HEK293 (cell line): Measurements from ENCODE around the gene ELMO1.
A peak's percentile ranks its signal among the peaks of the same experiment; 100 is the strongest.

Experiments
- CTCF ChIA-PET: fragments of 350-600 bp; formaldehyde crosslinking; extraction: SDS; loops from one replicate; lab custom pipeline; 2021; ENCODE audit warnings: antibody characterized with exemption; lab: Yijun Ruan, JAX
- POLR2A ChIA-PET: fragments of 300-600 bp; formaldehyde crosslinking; extraction: SDS; loops from one replicate; lab custom pipeline; 2020; ENCODE audit warnings: antibody characterized with exemption, inconsistent platforms; lab: Yijun Ruan, JAX
- H3K27ac ChIP-seq: fragments of 200-500 bp; sonication (Bioruptor generic); 2 replicates; pipeline ENCODE4 v1.5.1; 2014; ENCODE audit warnings: low read depth, low read length, control low read depth, inconsistent platforms; ENCODE audit errors: extremely low read depth
- H3K36me3 ChIP-seq, 2 experiments: fragments of 200-500 bp in 1 of 2; sonication (Bioruptor generic) in 1 of 2; 1 replicate in 1 of 2; 2 replicates in 1 of 2; pipeline ENCODE4 v1.5.1; 2014 to 2017; ENCODE audit warnings: inconsistent platforms in 2 of 2, low read length in 2 of 2; ENCODE audit not compliant: control insufficient read depth in 2 of 2, insufficient read depth in 1 of 2
- H3K4me1 ChIP-seq: fragments of 200-500 bp; sonication (Bioruptor generic); 2 replicates; pipeline ENCODE4 v1.5.1; 2014; ENCODE audit warnings: mild to moderate bottlenecking, low read length, inconsistent platforms; ENCODE audit not compliant: control insufficient read depth, insufficient read depth
- H3K4me3 ChIP-seq: 2 replicates; pipeline ENCODE4 v1.5.1; 2011; ENCODE audit warnings: low read depth, mild to moderate bottlenecking, control low read depth, low read length, moderate library complexity
- H3K9me3 ChIP-seq: fragments of 200-500 bp; sonication (Bioruptor generic); 2 replicates; pipeline ENCODE4 v1.5.1; 2014; ENCODE audit warnings: low read depth, low read length, inconsistent platforms; ENCODE audit not compliant: control insufficient read depth, insufficient read depth
- BCL11A ChIP-seq: fragments of 450-650 bp; formaldehyde crosslinking; IDR thresholded peaks from 2 replicates; pipeline ENCODE4 v1.5.1; 2016; ENCODE audit warnings: low read depth, missing biosample characterization, missing genetic modification characterization
- GFI1B ChIP-seq: fragments of 450-650 bp; formaldehyde crosslinking; IDR thresholded peaks from 2 replicates; pipeline ENCODE4 v1.5.1; 2016; ENCODE audit warnings: missing biosample characterization, missing genetic modification characterization
- KLF9 ChIP-seq: fragments of 450-650 bp; formaldehyde crosslinking; IDR thresholded peaks from 2 replicates; pipeline ENCODE4 v1.5.1; 2016; ENCODE audit warnings: missing biosample characterization, missing genetic modification characterization, low read depth
- SCRT1 ChIP-seq: fragments of 450-650 bp; formaldehyde crosslinking; IDR thresholded peaks from 2 replicates; pipeline ENCODE4 v1.5.1; 2016; ENCODE audit warnings: missing biosample characterization, missing genetic modification characterization, borderline replicate concordance
- SP3 ChIP-seq: fragments of 450-650 bp; formaldehyde crosslinking; IDR thresholded peaks from 2 replicates; pipeline ENCODE4 v1.5.1; 2016; ENCODE audit warnings: missing biosample characterization, missing genetic modification characterization
- TRIM28 ChIP-seq: IDR thresholded peaks from 2 replicates; pipeline ENCODE4 v1.6.1; 2011; ENCODE audit warnings: low read length, control low read depth, borderline replicate concordance
- ZBTB17 ChIP-seq: fragments of 450-650 bp; formaldehyde crosslinking; IDR thresholded peaks from 2 replicates; pipeline ENCODE4 v1.5.1; 2016; ENCODE audit warnings: missing biosample characterization, missing genetic modification characterization
- ZBTB20 ChIP-seq: fragments of 450-650 bp; formaldehyde crosslinking; IDR thresholded peaks from 2 replicates; pipeline ENCODE4 v1.5.1; 2016; ENCODE audit warnings: missing biosample characterization, missing genetic modification characterization
- ZBTB21 ChIP-seq: fragments of 450-650 bp; formaldehyde crosslinking; IDR thresholded peaks from 2 replicates; pipeline ENCODE4 v1.5.1; 2017; ENCODE audit warnings: missing biosample characterization, missing genetic modification characterization
- ZBTB44 ChIP-seq: fragments of 450-650 bp; IDR thresholded peaks from 2 replicates; pipeline ENCODE4 v1.5.1; 2018; ENCODE audit warnings: missing biosample characterization, mild to moderate bottlenecking, missing genetic modification characterization
- ZBTB48 ChIP-seq: fragments of 450-650 bp; formaldehyde crosslinking; IDR thresholded peaks from 2 replicates; pipeline ENCODE4 v1.5.1; 2016; ENCODE audit warnings: missing biosample characterization, missing genetic modification characterization
- ZBTB8A ChIP-seq: fragments of 450-650 bp; formaldehyde crosslinking; IDR thresholded peaks from 2 replicates; pipeline ENCODE4 v1.5.1; 2016; ENCODE audit warnings: missing biosample characterization, missing genetic modification characterization
- ZNF10 ChIP-seq: fragments of 450-650 bp; formaldehyde crosslinking; IDR thresholded peaks from 2 replicates; pipeline ENCODE4 v1.5.1; 2017; ENCODE audit warnings: missing biosample characterization, missing genetic modification characterization
- ZNF169 ChIP-seq: fragments of 450-650 bp; formaldehyde crosslinking; IDR thresholded peaks from 2 replicates; pipeline ENCODE4 v1.5.1; 2016; ENCODE audit warnings: missing biosample characterization, missing genetic modification characterization
- ZNF335 ChIP-seq: fragments of 450-650 bp; formaldehyde crosslinking; conservative IDR thresholded peaks from 2 replicates; pipeline ENCODE4 v1.5.1; 2016; ENCODE audit warnings: missing biosample characterization, missing genetic modification characterization
- ZNF394 ChIP-seq: fragments of 450-650 bp; formaldehyde crosslinking; IDR thresholded peaks from 2 replicates; pipeline ENCODE4 v1.5.1; 2016; ENCODE audit warnings: missing biosample characterization, missing genetic modification characterization, mild to moderate bottlenecking, moderate library complexity, borderline replicate concordance
- ZNF473 ChIP-seq: fragments of 450-650 bp; formaldehyde crosslinking; IDR thresholded peaks from 2 replicates; pipeline ENCODE4 v1.5.1; 2017; ENCODE audit warnings: missing biosample characterization, missing genetic modification characterization
- ZNF488 ChIP-seq: fragments of 450-650 bp; formaldehyde crosslinking; IDR thresholded peaks from 2 replicates; pipeline ENCODE4 v1.5.1; 2016; ENCODE audit warnings: missing biosample characterization, missing genetic modification characterization
- ZNF623 ChIP-seq: fragments of 450-650 bp; formaldehyde crosslinking; IDR thresholded peaks from 2 replicates; pipeline ENCODE4 v1.5.1; 2016; ENCODE audit warnings: missing biosample characterization, missing genetic modification characterization
- ZNF629 ChIP-seq: fragments of 450-650 bp; formaldehyde crosslinking; IDR thresholded peaks from 2 replicates; pipeline ENCODE4 v1.5.1; 2017; ENCODE audit warnings: missing biosample characterization, missing genetic modification characterization
- ZNF768 ChIP-seq: fragments of 450-650 bp; formaldehyde crosslinking; IDR thresholded peaks from 2 replicates; pipeline ENCODE4 v1.5.1; 2018; ENCODE audit warnings: missing biosample characterization, mild to moderate bottlenecking, missing genetic modification characterization
- ZNF777 ChIP-seq: fragments of 450-650 bp; formaldehyde crosslinking; IDR thresholded peaks from 2 replicates; pipeline ENCODE4 v1.5.1; 2017; ENCODE audit warnings: missing biosample characterization, missing genetic modification characterization, borderline replicate concordance
- ZNF792 ChIP-seq: fragments of 450-650 bp; formaldehyde crosslinking; IDR thresholded peaks from 2 replicates; pipeline ENCODE4 v1.5.1; 2016; ENCODE audit warnings: missing biosample characterization, missing genetic modification characterization
- TF ChIP-seq, protein P1 (sequence below): fragments of 450-650 bp; formaldehyde crosslinking; IDR thresholded peaks from 2 replicates; pipeline ENCODE4 v1.5.1; 2016; ENCODE audit warnings: missing biosample characterization, missing genetic modification characterization
- TF ChIP-seq, protein P2 (sequence below): fragments of 450-650 bp; formaldehyde crosslinking; IDR thresholded peaks from 2 replicates; pipeline ENCODE4 v1.5.1; 2016; ENCODE audit warnings: missing biosample characterization, missing genetic modification characterization, borderline replicate concordance
- TF ChIP-seq, protein P3 (sequence below): fragments of 450-650 bp; formaldehyde crosslinking; IDR thresholded peaks from 2 replicates; pipeline ENCODE4 v1.5.1; 2016; ENCODE audit warnings: missing biosample characterization, missing genetic modification characterization

Gene ELMO1, protein sequence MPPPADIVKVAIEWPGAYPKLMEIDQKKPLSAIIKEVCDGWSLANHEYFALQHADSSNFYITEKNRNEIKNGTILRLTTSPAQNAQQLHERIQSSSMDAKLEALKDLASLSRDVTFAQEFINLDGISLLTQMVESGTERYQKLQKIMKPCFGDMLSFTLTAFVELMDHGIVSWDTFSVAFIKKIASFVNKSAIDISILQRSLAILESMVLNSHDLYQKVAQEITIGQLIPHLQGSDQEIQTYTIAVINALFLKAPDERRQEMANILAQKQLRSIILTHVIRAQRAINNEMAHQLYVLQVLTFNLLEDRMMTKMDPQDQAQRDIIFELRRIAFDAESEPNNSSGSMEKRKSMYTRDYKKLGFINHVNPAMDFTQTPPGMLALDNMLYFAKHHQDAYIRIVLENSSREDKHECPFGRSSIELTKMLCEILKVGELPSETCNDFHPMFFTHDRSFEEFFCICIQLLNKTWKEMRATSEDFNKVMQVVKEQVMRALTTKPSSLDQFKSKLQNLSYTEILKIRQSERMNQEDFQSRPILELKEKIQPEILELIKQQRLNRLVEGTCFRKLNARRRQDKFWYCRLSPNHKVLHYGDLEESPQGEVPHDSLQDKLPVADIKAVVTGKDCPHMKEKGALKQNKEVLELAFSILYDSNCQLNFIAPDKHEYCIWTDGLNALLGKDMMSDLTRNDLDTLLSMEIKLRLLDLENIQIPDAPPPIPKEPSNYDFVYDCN

GRCh38 chr7:37448636-37449361 lies at the start of gene ELMO1:
TSS of gene ELMO1 (minus strand) at chr7:37448864. CDS start at chr7:37342690, 106,174 bp downstream.
- peak within 1 kb of the TSS; percentile 73 for H3K4me3 ChIP-seq
- H3K9me3 ChIP-seq: no peaks in the 10 kb centered on the region
- ChIA-PET CTCF (interaction anchor here (0.6 to 1.2 kb wide), 8 partner anchors 10 to 1115 kb away, joined by 3 to 7 read pairs (median 4); no protein-coding TSS in a partner anchor), POLR2A (interaction anchor here (0.5 kb wide), 1 partner anchor 63 kb away, joined by 3 read pairs; no protein-coding TSS in a partner anchor)
- no peaks in the 10 kb centered on the region for H3K36me3 ChIP-seq
- H3K27ac ChIP-seq: peak within 1 kb of the TSS; percentile 66; the same call in 1 of the 2 replicates
- peaks cover 4% of the 10 kb centered on the region for H3K4me1 ChIP-seq
- TF ChIP-seq GFI1B (tag by site-specific recombination) (no peak), ZNF394 (tag by site-specific recombination) (peak; percentile 28; the same call in 1 of the 2 replicates), ZNF768 (peak; percentile 69; the same call in 1 of the 2 replicates), ZNF777 (tag by site-specific recombination) (no peak), ZNF169 (tag by site-specific recombination) (no peak), ZNF488 (tag by site-specific recombination) (no peak), ZBTB20 (tag by site-specific recombination) (peak; percentile 79; the same call in 1 of the 2 replicates), ZBTB21 (tag by site-specific recombination) (peak; percentile 52; the same call in 1 of the 2 replicates), ZNF473 (tag by site-specific recombination) (no peak), ZNF623 (no peak), ZNF792 (tag by site-specific recombination) (no peak), ZBTB17 (tag by site-specific recombination) (peak; percentile 77), ZBTB48 (peak; percentile 32; the same call in 1 of the 2 replicates), ZNF10 (tag by site-specific recombination) (peak; percentile 37; the same call in 1 of the 2 replicates), SP3 (tag by site-specific recombination) (no peak), ZNF335 (tag by site-specific recombination) (peak; percentile 61), KLF9 (tag by site-specific recombination) (0 out of 2 replicates have a peak, but pooled peaks have one; percentile 21), TRIM28 (peak; percentile 65), ZNF629 (tag by site-specific recombination) (peak; percentile 76), SCRT1 (tag by site-specific recombination) (no peak), BCL11A (no peak), ZBTB44 (tag by site-specific recombination) (peak; percentile 39; the same call in 1 of the 2 replicates), ZBTB8A (tag by site-specific recombination) (peak; percentile 69)
- TF ChIP-seq, protein P1, sequence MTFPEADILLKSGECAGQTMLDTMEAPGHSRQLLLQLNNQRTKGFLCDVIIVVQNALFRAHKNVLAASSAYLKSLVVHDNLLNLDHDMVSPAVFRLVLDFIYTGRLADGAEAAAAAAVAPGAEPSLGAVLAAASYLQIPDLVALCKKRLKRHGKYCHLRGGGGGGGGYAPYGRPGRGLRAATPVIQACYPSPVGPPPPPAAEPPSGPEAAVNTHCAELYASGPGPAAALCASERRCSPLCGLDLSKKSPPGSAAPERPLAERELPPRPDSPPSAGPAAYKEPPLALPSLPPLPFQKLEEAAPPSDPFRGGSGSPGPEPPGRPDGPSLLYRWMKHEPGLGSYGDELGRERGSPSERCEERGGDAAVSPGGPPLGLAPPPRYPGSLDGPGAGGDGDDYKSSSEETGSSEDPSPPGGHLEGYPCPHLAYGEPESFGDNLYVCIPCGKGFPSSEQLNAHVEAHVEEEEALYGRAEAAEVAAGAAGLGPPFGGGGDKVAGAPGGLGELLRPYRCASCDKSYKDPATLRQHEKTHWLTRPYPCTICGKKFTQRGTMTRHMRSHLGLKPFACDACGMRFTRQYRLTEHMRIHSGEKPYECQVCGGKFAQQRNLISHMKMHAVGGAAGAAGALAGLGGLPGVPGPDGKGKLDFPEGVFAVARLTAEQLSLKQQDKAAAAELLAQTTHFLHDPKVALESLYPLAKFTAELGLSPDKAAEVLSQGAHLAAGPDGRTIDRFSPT (tag by site-specific recombination): peak; percentile 76
- TF ChIP-seq, protein P2, sequence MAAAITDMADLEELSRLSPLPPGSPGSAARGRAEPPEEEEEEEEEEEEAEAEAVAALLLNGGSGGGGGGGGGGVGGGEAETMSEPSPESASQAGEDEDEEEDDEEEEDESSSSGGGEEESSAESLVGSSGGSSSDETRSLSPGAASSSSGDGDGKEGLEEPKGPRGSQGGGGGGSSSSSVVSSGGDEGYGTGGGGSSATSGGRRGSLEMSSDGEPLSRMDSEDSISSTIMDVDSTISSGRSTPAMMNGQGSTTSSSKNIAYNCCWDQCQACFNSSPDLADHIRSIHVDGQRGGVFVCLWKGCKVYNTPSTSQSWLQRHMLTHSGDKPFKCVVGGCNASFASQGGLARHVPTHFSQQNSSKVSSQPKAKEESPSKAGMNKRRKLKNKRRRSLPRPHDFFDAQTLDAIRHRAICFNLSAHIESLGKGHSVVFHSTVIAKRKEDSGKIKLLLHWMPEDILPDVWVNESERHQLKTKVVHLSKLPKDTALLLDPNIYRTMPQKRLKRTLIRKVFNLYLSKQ: no peak
- TF ChIP-seq, protein P3, sequence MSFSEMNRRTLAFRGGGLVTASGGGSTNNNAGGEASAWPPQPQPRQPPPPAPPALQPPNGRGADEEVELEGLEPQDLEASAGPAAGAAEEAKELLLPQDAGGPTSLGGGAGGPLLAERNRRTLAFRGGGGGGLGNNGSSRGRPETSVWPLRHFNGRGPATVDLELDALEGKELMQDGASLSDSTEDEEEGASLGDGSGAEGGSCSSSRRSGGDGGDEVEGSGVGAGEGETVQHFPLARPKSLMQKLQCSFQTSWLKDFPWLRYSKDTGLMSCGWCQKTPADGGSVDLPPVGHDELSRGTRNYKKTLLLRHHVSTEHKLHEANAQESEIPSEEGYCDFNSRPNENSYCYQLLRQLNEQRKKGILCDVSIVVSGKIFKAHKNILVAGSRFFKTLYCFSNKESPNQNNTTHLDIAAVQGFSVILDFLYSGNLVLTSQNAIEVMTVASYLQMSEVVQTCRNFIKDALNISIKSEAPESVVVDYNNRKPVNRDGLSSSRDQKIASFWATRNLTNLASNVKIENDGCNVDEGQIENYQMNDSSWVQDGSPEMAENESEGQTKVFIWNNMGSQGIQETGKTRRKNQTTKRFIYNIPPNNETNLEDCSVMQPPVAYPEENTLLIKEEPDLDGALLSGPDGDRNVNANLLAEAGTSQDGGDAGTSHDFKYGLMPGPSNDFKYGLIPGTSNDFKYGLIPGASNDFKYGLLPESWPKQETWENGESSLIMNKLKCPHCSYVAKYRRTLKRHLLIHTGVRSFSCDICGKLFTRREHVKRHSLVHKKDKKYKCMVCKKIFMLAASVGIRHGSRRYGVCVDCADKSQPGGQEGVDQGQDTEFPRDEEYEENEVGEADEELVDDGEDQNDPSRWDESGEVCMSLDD: no peak
